Transverse colon (tissue), 4 donors: ENCODE measurements around the gene INSIG2.

Source experiments
- EP300 ChIP-seq: sonication (generic); formaldehyde crosslinking; IDR thresholded peaks from one replicate; pipeline ENCODE4 v1.6.1; 2017; ENCODE audit warnings: antibody characterized with exemption, low read depth
- POLR2A ChIP-seq: fragments of 450-650 bp; IDR thresholded peaks from one replicate; pipeline ENCODE4 v1.6.1; 2016; ENCODE audit warnings: antibody characterized with exemption, mild to moderate bottlenecking, moderate library complexity
- POLR2AphosphoS5 ChIP-seq, 3 donors: sonication (generic); formaldehyde crosslinking; IDR thresholded peaks; one replicate each; pipeline ENCODE4 v1.6.1; 2016; ENCODE audit warnings: antibody characterized with exemption in 3 of 3
- TF ChIP-seq, protein P1 (sequence below), 5 experiments: fragments of 200-600 bp in 3 of 5; fragments of 450-650 bp in 2 of 5; sonication (generic) in 3 of 5; IDR thresholded peaks; 1 replicate in 2 of 5; 2 replicates in 3 of 5; pipeline ENCODE4 v1.5.1; 2016 to 2017; ENCODE audit warnings: antibody characterized with exemption in 5 of 5, inconsistent platforms in 3 of 5, mild to moderate bottlenecking in 2 of 5, moderate library complexity in 1 of 5

DNA sequence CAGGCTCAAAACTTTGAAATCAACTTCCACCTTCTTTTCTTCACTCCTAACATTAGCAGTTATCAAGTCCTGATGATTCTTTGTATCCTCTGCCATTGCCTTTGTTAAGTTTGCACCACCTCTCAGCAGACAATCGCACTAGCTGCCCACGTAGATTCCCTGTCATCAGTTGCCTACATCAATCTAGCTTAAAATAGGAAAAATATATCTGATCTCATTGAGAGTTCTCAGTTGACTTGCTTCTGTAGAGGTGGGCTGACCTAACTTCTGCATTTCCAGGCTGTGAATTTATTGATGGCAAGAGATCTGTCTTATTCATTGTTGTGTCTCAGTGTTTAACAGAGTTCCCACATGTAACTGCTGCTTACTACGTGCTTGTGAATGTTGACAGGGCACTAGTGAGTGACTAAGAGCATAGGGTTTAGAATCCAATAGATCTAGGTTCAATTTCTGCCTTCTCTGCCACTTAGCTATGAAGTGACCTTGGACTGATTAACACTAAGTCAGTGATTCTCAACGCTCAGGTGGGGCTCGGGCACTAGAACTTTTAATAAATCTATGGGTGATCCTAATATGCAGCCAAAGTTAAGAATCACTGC, 3.7 kb upstream of the INSIG2 start:
- TF ChIP-seq, protein P1, sequence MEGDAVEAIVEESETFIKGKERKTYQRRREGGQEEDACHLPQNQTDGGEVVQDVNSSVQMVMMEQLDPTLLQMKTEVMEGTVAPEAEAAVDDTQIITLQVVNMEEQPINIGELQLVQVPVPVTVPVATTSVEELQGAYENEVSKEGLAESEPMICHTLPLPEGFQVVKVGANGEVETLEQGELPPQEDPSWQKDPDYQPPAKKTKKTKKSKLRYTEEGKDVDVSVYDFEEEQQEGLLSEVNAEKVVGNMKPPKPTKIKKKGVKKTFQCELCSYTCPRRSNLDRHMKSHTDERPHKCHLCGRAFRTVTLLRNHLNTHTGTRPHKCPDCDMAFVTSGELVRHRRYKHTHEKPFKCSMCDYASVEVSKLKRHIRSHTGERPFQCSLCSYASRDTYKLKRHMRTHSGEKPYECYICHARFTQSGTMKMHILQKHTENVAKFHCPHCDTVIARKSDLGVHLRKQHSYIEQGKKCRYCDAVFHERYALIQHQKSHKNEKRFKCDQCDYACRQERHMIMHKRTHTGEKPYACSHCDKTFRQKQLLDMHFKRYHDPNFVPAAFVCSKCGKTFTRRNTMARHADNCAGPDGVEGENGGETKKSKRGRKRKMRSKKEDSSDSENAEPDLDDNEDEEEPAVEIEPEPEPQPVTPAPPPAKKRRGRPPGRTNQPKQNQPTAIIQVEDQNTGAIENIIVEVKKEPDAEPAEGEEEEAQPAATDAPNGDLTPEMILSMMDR (IDR thresholded peaks at IDR 0.05), result no peak
- TF ChIP-seq POLR2AphosphoS5 (IDR thresholded peaks at IDR 0.05) (no peak), POLR2A (no peak), EP300 (no peak)
